HUES6 (cell line): ENCODE results near the gene NDUFA5.
"Not testable (repeated sequence)": the region's sequence is repeated elsewhere in the genome, so short reads cannot be mapped to it uniquely, and the experiment has no call there.

Source experiments
- H3K27ac ChIP-seq: 2 replicates; pipeline ENCODE4 v1.7.0; 2013; ENCODE audit warnings: low read depth, mild to moderate bottlenecking, low read length, inconsistent platforms
- H3K27me3 ChIP-seq: 2 replicates; pipeline ENCODE4 v1.6.1; 2013; ENCODE audit warnings: low read length; ENCODE audit not compliant: control insufficient read depth, insufficient read depth
- H3K36me3 ChIP-seq: 2 replicates; pipeline ENCODE4 v1.6.1; 2013; ENCODE audit warnings: low read length; ENCODE audit not compliant: control insufficient read depth, insufficient read depth
- H3K4me1 ChIP-seq: 2 replicates; pipeline ENCODE4 v1.6.1; 2013; ENCODE audit warnings: low read length; ENCODE audit not compliant: control insufficient read depth, insufficient read depth
- H3K4me3 ChIP-seq: 2 replicates; pipeline ENCODE4 v1.5.1; 2013; ENCODE audit warnings: low read depth, low read length
- H3K9ac ChIP-seq: one replicate; pipeline ENCODE4 v1.6.1; 2013; ENCODE audit warnings: mild to moderate bottlenecking, low read length
- H3K9me3 ChIP-seq: 2 replicates; pipeline ENCODE4 v1.6.1; 2013; ENCODE audit warnings: low read depth, low read length; ENCODE audit not compliant: control insufficient read depth, insufficient read depth

NDUFA5 gene

GRCh38 chr7:123534383-123535260 is 23.0 kb downstream of the NDUFA5 start, which contains the start of gene IQUB:
TSS of gene IQUB (minus strand) at chr7:123534595. CDS start at chr7:123512340, 22,255 bp downstream.
- Histone ChIP-seq H3K36me3 (no peaks in the 10 kb centered on the region), H3K4me1 (peaks cover 4% of the 10 kb centered on the region), H3K9me3 (no peaks in the 10 kb centered on the region), H3K27ac (no peak within 1 kb of the TSS), H3K4me3 (peak within 1 kb of the TSS; percentile 80), H3K9ac (peak within 1 kb of the TSS; percentile 34), H3K27me3 (peaks cover 18% of the 10 kb centered on the region)

- Histone ChIP-seq H3K27me3 (peaks cover 18% of the 10 kb centered on the region), H3K9ac (no peak overlapping the region), H3K4me3 (peak overlapping the region; percentile 80), H3K27ac (no peak overlapping the region), H3K36me3 (no peaks in the 10 kb centered on the region), H3K4me1 (peaks cover 4% of the 10 kb centered on the region), H3K9me3 (no peaks in the 10 kb centered on the region)
Observed at GRCh38 chr7:123533929-123534382, 23.7 kb downstream of the NDUFA5 start.

- no peaks in the 10 kb centered on the region for H3K9me3 ChIP-seq
- peaks cover 18% of the 10 kb centered on the region for H3K27me3 ChIP-seq
- H3K4me1 ChIP-seq, result peaks cover 4% of the 10 kb centered on the region
- peak overlapping the region; percentile 80 for H3K4me3 ChIP-seq
- no peak overlapping the region for H3K27ac ChIP-seq
- H3K36me3 ChIP-seq, result no peaks in the 10 kb centered on the region
- H3K9ac ChIP-seq, result no peak overlapping the region
Observed at GRCh38 chr7:123533553-123533917, 24.1 kb downstream of the NDUFA5 start.

GRCh38 chr7:123532788-123533552 is 24.6 kb downstream of the NDUFA5 start:
- H3K36me3 ChIP-seq, H3K4me1 ChIP-seq, H3K9me3 ChIP-seq, H3K27ac ChIP-seq: not testable (repeated sequence)
- Histone ChIP-seq H3K9ac (peak overlapping the region; percentile 26), H3K27me3 (peaks cover 18% of the 10 kb centered on the region), H3K4me3 (peak overlapping the region; percentile 64)

GRCh38 chr7:123532343-123532742 is 25.3 kb downstream of the NDUFA5 start:
- H3K4me1 ChIP-seq, H3K9me3 ChIP-seq, H3K27ac ChIP-seq, H3K36me3 ChIP-seq: not testable (repeated sequence)
- peak overlapping the region; percentile 64 for H3K4me3 ChIP-seq
- peak overlapping the region; percentile 26 for H3K9ac ChIP-seq
- H3K27me3 ChIP-seq, result peaks cover 18% of the 10 kb centered on the region

DNA sequence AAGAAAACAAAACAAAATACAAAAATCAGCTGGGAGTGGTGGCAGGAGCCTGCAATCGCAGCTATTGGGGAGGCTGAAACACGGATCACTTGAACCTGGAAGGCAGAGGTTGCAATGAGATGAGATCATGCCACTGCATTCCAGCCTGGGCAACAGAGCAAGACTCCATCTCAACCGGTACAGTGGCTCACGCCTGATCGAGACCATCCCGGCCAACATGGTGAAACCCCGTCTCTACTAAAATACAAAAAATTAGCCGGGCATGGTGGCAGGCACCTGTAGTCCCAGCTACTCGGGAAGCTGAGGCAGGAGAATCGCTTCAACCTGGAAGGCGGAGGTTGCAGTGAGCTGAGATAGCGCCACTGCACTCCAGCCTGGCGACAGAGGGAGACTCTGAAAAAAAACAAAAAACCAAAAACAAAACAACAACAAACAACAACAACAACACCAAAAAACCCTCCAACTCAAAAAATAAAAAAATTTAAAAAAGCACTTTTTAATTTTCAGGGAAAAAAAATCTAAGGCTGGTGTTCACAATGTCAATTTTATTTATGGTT is 27.5 kb downstream of the NDUFA5 start:
- not testable (repeated sequence) for H3K9me3 ChIP-seq, H3K9ac ChIP-seq

GRCh38 chr7:123528265-123528664 is 29.4 kb downstream of the NDUFA5 start:
- peak overlapping the region; percentile 54 for H3K4me3 ChIP-seq
- peaks cover 8% of the 10 kb centered on the region for H3K27me3 ChIP-seq
- peak overlapping the region; percentile 52 for H3K9ac ChIP-seq
- no peaks in the 10 kb centered on the region for H3K4me1 ChIP-seq
- H3K9me3 ChIP-seq, result no peaks in the 10 kb centered on the region
- H3K36me3 ChIP-seq, result no peaks in the 10 kb centered on the region
- no peak overlapping the region for H3K27ac ChIP-seq

More for the DNA sequence above, 27.5 kb downstream of the NDUFA5 start:
- not testable (repeated sequence) for H3K4me3 ChIP-seq, H3K36me3 ChIP-seq, H3K27ac ChIP-seq, H3K4me1 ChIP-seq
- H3K27me3 ChIP-seq, result peaks cover 18% of the 10 kb centered on the region

DNA sequence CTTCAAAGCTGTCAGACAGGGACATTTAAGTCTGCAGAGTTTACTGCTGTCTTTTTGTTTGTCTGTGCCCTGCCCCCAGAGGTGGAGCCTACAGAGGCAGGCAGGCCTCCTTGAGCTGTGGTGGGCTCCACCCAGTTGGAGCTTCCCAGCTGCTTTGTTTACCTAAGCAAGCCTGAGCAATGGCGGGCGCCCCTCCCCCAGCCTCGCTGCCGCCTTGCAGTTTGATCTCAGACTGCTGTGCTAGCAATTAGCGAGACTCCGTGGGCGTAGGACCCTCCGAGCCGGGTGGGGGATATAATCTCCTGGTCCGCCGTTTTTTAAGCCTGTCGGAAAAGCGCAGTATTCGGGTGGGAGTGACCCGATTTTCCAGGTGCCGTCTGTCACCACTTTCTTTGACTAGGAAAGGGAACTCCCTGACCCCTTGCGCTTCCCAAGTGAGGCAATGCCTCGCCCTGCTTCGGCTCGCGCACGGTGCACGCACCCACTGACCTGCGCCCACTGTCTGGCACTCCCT is 29.8 kb downstream of the NDUFA5 start:
- H3K27ac ChIP-seq, H3K36me3 ChIP-seq, H3K27me3 ChIP-seq, H3K9me3 ChIP-seq, H3K4me1 ChIP-seq: not testable (repeated sequence)
- Histone ChIP-seq H3K4me3 (peak overlapping the region; percentile 54), H3K9ac (peak overlapping the region; percentile 52)

- not testable (repeated sequence) for H3K36me3 ChIP-seq, H3K9me3 ChIP-seq, H3K4me1 ChIP-seq, H3K27me3 ChIP-seq, H3K9ac ChIP-seq, H3K4me3 ChIP-seq, H3K27ac ChIP-seq
Observed at GRCh38 chr7:123526533-123526932, 31.1 kb downstream of the NDUFA5 start.

GRCh38 chr7:123522066-123522465 is 35.6 kb downstream of the NDUFA5 start:
- Histone ChIP-seq H3K4me3 (no peak overlapping the region), H3K27me3 (no peaks in the 10 kb centered on the region), H3K9ac (no peak overlapping the region), H3K36me3 (no peaks in the 10 kb centered on the region), H3K27ac (no peak overlapping the region), H3K9me3 (no peaks in the 10 kb centered on the region), H3K4me1 (no peaks in the 10 kb centered on the region)

- Histone ChIP-seq H3K4me1 (no peaks in the 10 kb centered on the region), H3K27me3 (no peaks in the 10 kb centered on the region), H3K9me3 (peaks cover 27% of the 10 kb centered on the region), H3K36me3 (no peaks in the 10 kb centered on the region), H3K27ac (no peak overlapping the region), H3K9ac (no peak overlapping the region), H3K4me3 (no peak overlapping the region)
Observed at GRCh38 chr7:123505221-123505620, 52.4 kb downstream of the NDUFA5 start.
